ENCODE measurements around the gene GHITM. TPM values are rescaled to one million over a fixed set of nuclear protein-coding genes. Genes with fewer than 3 reads are reported as not detected.

Gene GHITM
- total and polyA plus RNA-seq, 2 of the 4 experiments (the other 2 are of a cell fraction): 103 to 185 TPM

DNA sequence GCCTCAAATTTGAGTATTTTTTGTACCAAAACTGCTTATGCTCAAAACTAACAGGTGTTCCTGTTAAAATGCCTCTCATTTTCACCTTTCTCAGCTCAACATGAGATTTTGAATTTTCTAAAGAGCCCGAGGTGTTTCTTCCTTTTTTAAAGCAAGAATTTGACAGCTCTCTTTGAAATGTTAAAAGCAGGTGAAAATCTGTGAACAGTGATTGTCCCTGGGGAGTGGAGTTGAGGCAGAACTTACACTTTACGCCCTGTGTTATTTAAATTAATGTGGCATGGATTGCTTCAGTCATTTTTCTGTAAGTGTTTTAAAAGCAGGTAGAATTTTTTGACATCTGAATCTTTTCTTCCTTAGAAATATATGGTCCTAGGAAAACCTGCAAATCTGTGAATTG is 25.1 kb downstream of the GHITM start:
- no peak overlapping the region for H3K4ac ChIP-seq (ENCODE audit: low read depth, low read length)
- intact Hi-C loops (cut with micrococcal nuclease): no loop called here
- H3K27me3 ChIP-seq (ENCODE audit: control insufficient read depth, insufficient read depth, low read length): peaks cover 6% of the 10 kb centered on the region
- no peak overlapping the region for H2BK20ac ChIP-seq (ENCODE audit: low read depth, low read length)
- no peak overlapping the region for H4K91ac ChIP-seq (ENCODE audit: insufficient read depth, low read depth, low read length)
- no peak overlapping the region for H2AK9ac ChIP-seq (replicated peaks; ENCODE audit: low read depth, low read length, poor library complexity)
- no TSS peak for BruUV-seq (replicated peaks)
- no peak overlapping the region for H3K4me2 ChIP-seq (ENCODE audit: low read depth, low read length)
- CTCF ChIA-PET: no interaction called here
- H3K4me1 ChIP-seq (ENCODE audit: control insufficient read depth, insufficient read depth, low read length): no peaks in the 10 kb centered on the region
- POLR2A ChIA-PET (ENCODE audit: unreplicated experiment): no interaction called here
- H3K14ac ChIP-seq (replicated peaks; ENCODE audit: low read depth, low read length): no peak overlapping the region
- no peak overlapping the region for H3K9ac ChIP-seq (ENCODE audit: low read depth, low read length)
- no peak overlapping the region for H3K18ac ChIP-seq (ENCODE audit: low read depth, low read length)
- H3K9me3 ChIP-seq (ENCODE audit: control insufficient read depth, insufficient read depth, low read length): no peaks in the 10 kb centered on the region
- no peak overlapping the region for H2AK5ac ChIP-seq (ENCODE audit: low read depth, low read length)
- ATAC-seq (ENCODE audit: low read depth): no peak
- no peak overlapping the region for H2BK15ac ChIP-seq (ENCODE audit: low read depth, low read length)
- H4K20me1 ChIP-seq (ENCODE audit: insufficient read depth, low read length): no peaks in the 10 kb centered on the region
- no peak overlapping the region for H2AFZ ChIP-seq (replicated peaks; ENCODE audit: low read length, poor library complexity)
- H4K8ac ChIP-seq (ENCODE audit: low read depth in 2 of 2, low read length in 2 of 2): no peak overlapping the region
- H3K4me3 ChIP-seq (ENCODE audit: insufficient read depth, low read depth, low read length): no peak overlapping the region
- dilution Hi-C loops (cut with HindIII; ENCODE audit: low sequenced_read_pairs, unreplicated experiment): no loop called here
- WGBS, 2 experiments (ENCODE audit: extremely low coverage in 2 of 2, insufficient read length in 1 of 2): no CpG with 5 or more reads among the region's 2 CpGs
- H3K23ac ChIP-seq (ENCODE audit: low read depth, low read length): no peak overlapping the region
- in situ Hi-C loops (cut with MboI; ENCODE audit: low sequenced_read_pairs): no loop called here
- no peak overlapping the region for H3K27ac ChIP-seq (ENCODE audit: insufficient read depth, low read length)
- TF ChIP-seq CTCF (conservative IDR thresholded peaks at IDR 0.05; ENCODE audit: low read depth, low read length): no peak
- no peak for DNase-seq
- no peak overlapping the region for H2BK5ac ChIP-seq (ENCODE audit: low read depth, low read length, poor library complexity, severe bottlenecking)
- no peaks in the 10 kb centered on the region for H3K36me3 ChIP-seq (ENCODE audit: control insufficient read depth, insufficient read depth, low read length)
- H3K79me1 ChIP-seq (ENCODE audit: low read depth in 1 of 2, low read length in 2 of 2): no peaks in the 10 kb centered on the region
- no peak overlapping the region for H4K5ac ChIP-seq (ENCODE audit: low read depth, low read length)
- H2BK120ac ChIP-seq (ENCODE audit: low read depth, low read length): no peak overlapping the region
- no peaks in the 10 kb centered on the region for H3K9me1 ChIP-seq (ENCODE audit: insufficient read depth, low read length)
- no peak overlapping the region for H3K56ac ChIP-seq (ENCODE audit: extremely low read depth, insufficient read depth, low read length)
